Suprapubic skin (tissue), 3 donors: ENCODE results near the gene RHCG.

Experiments
- POLR2AphosphoS5 ChIP-seq, 3 donors: sonication (generic); formaldehyde crosslinking; IDR thresholded peaks; one replicate each; pipeline ENCODE4 v1.6.1; 2017; ENCODE audit warnings: antibody characterized with exemption in 3 of 3
- TF ChIP-seq, protein P1 (sequence below), 2 donors: fragments of 200-600 bp in 1 of 2; fragments of 450-650 bp in 1 of 2; sonication (generic) in 1 of 2; IDR thresholded peaks; one replicate each; pipeline ENCODE4 v1.5.1; 2016 to 2019; ENCODE audit warnings: antibody characterized with exemption in 2 of 2, mild to moderate bottlenecking in 1 of 2, moderate library complexity in 1 of 2

DNA sequence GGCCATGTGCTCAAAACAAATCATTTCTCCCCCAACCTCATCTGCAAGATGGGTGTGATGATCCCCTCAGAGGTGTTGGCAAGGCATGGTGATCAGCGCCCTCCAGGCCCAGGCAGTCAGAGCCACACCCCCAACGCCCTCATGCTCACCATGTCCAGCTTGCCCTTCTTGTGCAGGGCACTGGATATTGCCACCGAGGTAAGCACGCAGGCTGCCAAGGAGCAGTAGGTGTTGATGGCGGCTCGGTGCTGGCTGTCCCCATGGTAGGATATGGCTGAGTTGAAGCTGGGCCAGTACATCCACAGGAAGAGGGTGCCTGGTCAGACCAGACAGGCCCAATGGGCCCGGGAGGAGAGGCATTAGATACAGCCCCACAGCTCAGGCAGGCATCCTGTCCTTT, 17.2 kb downstream of the RHCG start:
- TF ChIP-seq POLR2AphosphoS5 (IDR thresholded peaks at IDR 0.05) = no peak
- TF ChIP-seq, protein P1, sequence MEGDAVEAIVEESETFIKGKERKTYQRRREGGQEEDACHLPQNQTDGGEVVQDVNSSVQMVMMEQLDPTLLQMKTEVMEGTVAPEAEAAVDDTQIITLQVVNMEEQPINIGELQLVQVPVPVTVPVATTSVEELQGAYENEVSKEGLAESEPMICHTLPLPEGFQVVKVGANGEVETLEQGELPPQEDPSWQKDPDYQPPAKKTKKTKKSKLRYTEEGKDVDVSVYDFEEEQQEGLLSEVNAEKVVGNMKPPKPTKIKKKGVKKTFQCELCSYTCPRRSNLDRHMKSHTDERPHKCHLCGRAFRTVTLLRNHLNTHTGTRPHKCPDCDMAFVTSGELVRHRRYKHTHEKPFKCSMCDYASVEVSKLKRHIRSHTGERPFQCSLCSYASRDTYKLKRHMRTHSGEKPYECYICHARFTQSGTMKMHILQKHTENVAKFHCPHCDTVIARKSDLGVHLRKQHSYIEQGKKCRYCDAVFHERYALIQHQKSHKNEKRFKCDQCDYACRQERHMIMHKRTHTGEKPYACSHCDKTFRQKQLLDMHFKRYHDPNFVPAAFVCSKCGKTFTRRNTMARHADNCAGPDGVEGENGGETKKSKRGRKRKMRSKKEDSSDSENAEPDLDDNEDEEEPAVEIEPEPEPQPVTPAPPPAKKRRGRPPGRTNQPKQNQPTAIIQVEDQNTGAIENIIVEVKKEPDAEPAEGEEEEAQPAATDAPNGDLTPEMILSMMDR (IDR thresholded peaks at IDR 0.05) = no peak
